ENCODE results near the gene PDCD11. TPM values are rescaled to one million over a fixed set of nuclear protein-coding genes. Genes with fewer than 3 reads are reported as not detected.
"Not testable (repeated sequence)": the region's sequence is repeated elsewhere in the genome, so short reads cannot be mapped to it uniquely, and the experiment has no call there.

Gene PDCD11
- total RNA-seq, 1 experiment from 2014 or later, result 33.7 TPM

DNA sequence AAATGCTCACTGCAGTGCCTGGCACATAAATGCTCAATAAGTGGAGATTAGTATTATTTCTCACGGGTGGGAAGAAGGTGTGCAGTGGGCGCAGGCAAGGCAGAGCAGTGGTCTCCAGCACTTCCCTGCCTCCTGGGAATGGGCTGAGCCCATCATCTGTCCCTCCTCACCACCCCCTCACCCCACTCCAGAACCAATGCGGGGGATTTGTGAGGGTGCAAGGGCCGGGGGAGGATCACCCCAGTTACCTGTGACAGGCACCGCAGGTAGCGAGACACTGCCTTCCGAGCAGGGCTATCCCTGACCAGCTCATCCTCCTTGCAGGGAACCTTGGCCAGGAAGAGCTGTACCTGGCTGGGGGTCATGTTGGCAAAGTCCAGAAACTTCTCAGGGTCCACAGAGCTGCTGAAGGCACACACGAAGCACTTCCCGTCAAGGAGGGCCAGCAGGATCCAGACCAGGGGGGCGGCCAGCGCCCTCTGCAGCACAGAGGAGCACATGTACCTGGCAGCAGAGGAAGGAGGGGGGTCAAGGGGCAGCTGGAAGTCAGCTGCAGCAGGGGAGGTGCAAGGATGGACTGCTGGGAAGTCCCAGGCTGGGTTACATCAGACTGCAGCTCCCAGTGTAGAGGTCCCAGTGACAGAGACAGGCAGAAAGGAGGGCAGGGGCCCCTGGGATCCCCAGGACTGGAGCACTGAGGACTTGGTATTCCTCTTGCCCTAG is 79.8 kb downstream of the PDCD11 start:
- peak; percentile 17 for DNase-seq (ENCODE audit: low spot score)

DNA sequence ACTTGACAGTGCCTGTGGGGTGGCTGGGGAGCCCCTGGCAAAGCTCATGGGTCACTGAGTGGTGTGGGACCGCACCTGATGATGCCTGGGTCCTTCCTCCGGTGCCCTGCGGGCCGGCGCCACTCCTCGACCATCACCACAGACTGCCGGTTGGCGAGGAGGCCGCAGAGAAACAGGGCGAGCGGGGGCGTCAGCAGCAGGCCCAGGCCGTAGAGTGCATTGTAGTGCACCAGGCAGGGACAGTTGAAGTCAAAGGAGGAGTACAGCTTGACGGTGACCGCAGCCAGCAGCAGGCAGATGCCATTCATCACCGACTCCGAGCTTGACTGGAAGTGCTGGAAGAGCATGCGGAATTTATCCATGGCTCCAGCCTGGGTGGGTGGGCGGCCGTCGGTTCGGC is 82.2 kb downstream of the PDCD11 start:
- no peak for DNase-seq (ENCODE audit: low spot score)

DNA sequence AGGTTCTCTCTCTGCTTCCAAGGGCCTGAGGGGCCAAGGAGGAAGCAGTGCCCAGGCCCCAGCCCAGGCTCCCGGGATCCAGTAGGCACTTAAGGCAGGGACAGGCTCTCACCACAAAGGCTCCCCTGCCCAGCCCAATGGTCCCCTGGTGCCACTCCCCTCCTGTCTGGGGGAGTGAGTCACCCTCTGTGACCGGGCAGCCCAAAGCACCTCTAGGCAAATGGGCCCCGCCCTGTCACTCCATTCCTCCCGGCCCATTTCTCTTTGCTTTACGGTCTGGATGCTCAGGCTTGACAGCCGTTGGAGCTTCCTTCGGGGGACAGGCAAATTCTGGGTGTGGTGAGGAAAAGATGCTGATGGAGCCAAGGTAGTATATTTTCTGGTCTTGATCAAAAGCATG is 82.7 kb downstream of the PDCD11 start, which contains the start of gene CALHM3:
Gene CALHM3, minus strand, starts transcription at position 106 of the 400 bp plus-strand sequence. CDS start 208 bp downstream, outside the sequence.
- peak; percentile 82 for DNase-seq (ENCODE audit: low spot score)

DNA sequence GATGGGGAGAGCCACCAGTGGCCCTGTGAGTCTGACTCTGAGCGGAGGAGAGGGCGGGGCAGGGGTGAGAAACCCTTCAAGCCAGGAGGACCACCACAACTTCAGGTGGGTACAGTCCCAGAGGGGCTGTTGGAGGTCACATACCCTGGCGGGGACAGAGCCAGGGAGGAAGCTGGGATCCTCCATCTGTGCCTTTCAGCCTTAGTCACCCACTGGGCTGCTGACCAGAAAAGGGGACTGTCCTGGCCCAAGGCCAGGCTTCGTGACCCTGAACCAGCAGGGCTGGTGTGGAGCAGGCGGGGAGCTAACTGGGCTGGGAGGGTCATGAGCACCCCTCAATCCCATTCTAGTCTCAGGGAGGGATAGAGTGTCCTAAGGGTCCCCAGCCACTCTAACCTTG is 84.1 kb downstream of the PDCD11 start:
- peak; percentile 29 for DNase-seq (ENCODE audit: low spot score)

DNA sequence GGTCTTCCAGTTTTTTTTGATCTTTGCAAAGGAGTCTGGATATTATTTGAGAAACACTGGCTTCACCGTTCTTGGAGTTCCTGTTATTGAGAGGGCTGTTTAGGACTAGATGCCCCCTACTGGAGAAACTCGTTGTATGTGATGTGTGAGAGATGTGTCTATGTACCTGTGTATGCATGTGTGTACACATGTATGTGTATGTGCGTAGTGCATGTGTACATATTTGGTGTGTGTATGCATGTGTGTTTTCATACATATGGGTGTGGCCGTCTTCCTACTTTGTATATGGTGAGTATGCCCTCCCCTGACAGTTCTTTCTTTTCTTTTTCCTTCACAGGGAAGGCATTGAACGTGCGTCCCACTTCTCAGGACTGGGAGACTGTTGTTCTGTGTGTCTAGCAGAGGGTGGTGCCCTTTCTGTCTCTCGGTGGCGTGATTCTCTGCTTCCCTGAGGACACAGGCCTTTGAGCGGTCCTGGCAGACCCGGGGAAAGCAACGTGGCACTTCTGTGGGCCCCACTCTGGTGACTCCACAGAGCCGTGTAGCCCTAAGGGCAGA is 85.6 kb downstream of the PDCD11 start:
- DNase-seq (ENCODE audit: low spot score), result peak; percentile 67

DNA sequence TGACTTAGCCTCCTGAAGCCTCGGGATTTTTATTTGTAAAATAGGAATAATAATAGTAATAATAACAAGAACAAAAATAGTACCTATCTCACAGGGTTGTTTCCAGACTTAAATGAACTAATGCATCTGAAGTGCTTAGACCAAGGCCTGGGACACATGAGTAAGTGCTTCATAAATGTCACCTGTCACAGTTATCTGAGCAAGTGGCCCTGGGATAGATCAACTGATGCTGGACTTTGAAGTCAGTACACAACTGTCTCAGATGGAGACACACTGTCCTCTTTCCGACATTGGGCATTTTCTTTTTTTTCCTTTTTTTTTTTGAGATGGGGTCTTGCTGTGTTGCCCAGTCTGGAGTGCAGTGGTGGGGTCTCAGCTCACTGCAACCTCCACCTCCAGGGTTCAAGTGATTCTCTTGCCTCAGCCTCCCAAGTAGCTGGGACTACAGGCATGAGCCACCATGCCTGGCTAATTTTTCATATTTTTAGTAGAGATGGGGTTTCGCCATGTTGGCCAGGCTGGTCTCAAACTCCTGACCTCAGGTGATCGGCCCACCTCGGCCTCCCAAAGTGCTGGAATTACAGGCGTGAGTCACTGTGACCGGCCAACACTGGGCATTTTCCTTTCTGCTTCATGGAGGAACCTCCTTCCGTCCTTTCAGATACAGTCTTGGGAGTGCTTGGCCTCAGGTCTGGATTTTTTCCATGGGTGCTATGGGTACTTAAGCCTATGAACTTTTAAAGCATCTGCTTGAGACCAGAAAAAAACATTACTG is 90.4 kb downstream of the PDCD11 start:
- DNase-seq (ENCODE audit: low spot score), result not testable (repeated sequence)

DNA sequence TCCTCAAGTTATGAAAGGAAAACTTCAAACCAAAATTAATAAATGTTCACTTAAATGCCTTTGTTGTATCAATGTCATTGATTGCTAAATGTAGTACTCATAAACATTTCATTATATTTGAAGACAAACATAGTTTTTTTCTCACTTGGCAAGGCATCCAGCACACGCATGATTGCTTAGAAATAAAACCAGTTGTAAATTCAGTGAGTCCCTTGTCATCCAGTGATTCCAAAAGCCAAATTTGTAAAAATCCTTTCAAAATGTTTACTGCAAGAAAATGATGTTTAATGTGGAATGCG is 90.9 kb downstream of the PDCD11 start:
- DNase-seq (ENCODE audit: low spot score), result no peak

DNA sequence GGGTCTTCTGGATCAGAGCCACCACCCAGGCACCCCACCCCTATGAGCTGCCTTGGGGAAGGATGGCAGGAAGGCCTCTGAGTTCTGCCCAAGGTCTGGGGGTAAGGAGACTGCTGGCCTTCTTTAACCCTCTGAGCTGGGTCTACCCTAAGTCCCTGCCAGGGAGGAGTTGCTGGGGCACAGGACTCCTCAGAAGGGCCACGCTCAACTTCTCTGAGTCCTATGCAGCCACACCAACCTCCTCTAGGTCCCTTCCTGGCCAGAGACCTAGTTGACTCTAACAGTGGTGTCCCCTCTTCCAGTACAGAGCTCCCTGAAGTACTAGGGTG is 94.5 kb downstream of the PDCD11 start:
- no peak for DNase-seq (ENCODE audit: low spot score)

DNA sequence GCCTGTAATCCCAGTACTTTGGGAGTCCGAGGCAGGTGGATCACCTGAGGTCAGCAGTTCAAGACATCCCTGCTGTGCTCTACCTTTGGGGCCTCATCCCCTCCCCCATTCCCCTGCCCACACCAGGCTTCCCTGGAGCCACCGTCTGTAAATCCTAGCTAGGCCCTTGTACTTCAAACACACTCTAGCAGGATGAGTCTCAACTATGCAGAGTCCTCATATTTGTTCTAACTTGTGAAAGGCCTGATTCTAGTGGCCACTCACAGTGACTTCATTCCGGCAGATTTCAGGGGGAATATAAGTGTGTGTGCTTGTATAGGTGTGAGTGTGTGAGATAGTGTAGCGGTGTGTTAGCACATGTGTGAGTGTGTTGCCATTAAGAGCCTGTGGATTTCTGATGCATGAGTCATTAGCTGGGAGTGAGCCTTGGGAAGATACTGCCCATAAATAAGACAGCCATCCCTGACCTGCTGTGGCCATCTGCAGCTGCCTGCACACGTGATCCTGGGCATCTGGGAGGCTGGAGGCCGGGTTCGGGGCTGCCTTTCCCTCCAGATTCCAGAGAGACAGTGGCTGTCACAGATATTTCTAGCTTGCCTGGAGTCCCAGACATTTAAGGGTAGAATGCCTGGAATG is 95.4 kb downstream of the PDCD11 start:
- DNase-seq (ENCODE audit: low spot score), result peak; percentile 96

DNA sequence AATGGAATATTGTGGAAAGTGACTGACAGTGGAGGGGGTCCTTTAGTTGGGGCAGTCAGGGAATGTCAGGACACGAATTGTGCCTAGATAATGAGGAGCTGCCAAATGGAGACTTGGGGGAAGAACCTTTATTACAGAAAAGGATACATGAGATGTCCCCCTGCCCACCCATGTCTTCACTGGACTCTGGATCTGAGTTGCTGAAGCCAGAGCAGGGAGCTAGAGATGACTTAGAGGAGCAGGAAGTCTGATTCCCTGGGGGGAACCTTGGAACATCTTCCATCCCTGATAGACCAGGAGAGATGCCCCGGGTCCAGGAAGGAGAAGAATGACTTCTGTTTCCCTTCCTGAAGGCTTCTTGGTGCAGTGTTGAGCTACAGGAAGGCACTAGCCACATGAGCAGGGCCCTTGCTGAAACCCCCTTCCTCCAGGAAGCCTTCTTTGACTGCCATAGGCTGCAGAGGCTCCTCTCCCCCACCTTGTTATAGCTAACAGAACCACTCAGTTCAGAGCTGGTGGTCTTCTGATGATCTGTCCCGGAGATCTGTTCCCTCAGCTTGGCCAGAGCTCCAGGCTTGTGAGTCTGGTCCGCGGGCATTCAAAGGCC is 96.3 kb downstream of the PDCD11 start:
- no peak for DNase-seq (ENCODE audit: low spot score)

GRCh38 chr10:103493362-103493915 is 97.0 kb downstream of the PDCD11 start, which contains the start of gene NEURL1:
Gene NEURL1, plus strand, starts transcription at chr10:103493705. Its CDS starts 683 bp downstream, at chr10:103494388.
- DNase-seq (ENCODE audit: low spot score), result no peak

DNA sequence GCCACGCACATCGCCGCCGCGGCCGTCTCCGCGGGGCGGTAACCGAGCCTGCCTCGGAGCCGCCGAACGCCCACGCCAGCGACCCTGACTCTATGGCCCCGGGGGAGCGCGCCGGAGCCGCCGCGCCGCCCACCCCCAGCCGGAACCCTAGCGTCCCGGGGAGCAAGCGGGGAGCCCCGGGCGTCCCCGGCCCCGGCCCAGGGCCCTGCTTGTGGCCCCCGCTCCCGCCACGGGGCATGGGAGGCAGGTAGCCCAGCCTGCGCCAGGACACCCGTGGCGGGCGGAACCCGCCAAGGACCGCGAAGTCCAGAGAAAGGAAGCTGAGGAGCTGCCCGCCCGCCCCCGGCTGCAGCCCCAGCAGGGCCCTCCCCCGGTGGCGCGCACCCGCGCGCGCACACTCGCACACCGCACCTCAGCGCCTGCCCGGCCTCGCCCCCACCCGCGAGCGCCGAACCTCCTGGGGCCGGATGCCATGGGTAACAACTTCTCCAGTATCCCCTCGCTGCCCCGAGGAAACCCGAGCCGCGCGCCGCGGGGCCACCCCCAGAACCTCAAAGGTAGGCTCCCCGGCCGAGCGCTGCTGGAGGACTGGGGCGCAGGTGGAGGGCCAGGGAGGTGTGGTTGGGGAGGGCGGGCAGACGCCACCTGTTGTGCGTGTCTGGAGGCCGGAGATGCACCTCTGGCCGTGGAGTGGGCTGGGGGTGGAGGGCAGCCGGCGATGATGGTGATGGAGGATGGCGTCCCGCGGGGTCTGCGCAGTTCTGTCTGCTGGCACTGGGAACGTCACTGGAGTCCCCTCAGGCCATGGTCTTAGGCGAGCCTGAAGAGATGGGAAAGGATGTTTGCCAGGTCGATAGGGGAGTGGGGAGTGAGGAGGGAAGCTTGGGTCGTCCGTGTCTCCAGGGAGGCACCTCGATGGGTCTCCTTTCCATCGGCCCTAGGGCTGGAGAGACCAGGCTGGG is 97.8 kb downstream of the PDCD11 start:
- DNase-seq (ENCODE audit: low spot score), result no peak

GRCh38 chr10:103495321-103495720 is 98.9 kb downstream of the PDCD11 start:
- DNase-seq (ENCODE audit: low spot score), result no peak

Other genes with a start within 250 kb of the PDCD11 start
- 96.1 and 135 TPM in 2 replicates for gene NT5C2, start 203.4 kb upstream of the PDCD11 start, total RNA-seq (2014; rRNA removed; shearing (Covaris generic))
- gene RPEL1, start 150.7 kb upstream of the PDCD11 start, total RNA-seq (2014; rRNA removed; shearing (Covaris generic)), result 0.05 and 0.17 TPM in 2 replicates
- not detected in 2 replicates for gene INA, start 119.5 kb upstream of the PDCD11 start, total RNA-seq (2014; rRNA removed; shearing (Covaris generic))
- 42.0 and 42.8 TPM in 2 replicates for gene PCGF6, start 45.5 kb upstream of the PDCD11 start, total RNA-seq (2014; rRNA removed; shearing (Covaris generic))
- gene TAF5, start 28.6 kb upstream of the PDCD11 start, total RNA-seq (2014; rRNA removed; shearing (Covaris generic)), result 11.7 and 13.4 TPM in 2 replicates
- 854 and 1,006 TPM in 2 replicates for gene ATP5MK, start 151 bp upstream of the PDCD11 start, total RNA-seq (2014; rRNA removed; shearing (Covaris generic))
- gene CALHM2, start 55.7 kb downstream of the PDCD11 start, total RNA-seq (2014; rRNA removed; shearing (Covaris generic)), result 24.5 and 26.0 TPM in 2 replicates
- gene CALHM1, start 62.3 kb downstream of the PDCD11 start, total RNA-seq (2014; rRNA removed; shearing (Covaris generic)), result not detected in 2 replicates
- 4.7 and 4.8 TPM in 2 replicates for gene CALHM3, start 82.6 kb downstream of the PDCD11 start, total RNA-seq (2014; rRNA removed; shearing (Covaris generic))
- gene NEURL1, start 97.1 kb downstream of the PDCD11 start, total RNA-seq (2014; rRNA removed; shearing (Covaris generic)), result 0.17 TPM in 1 of 2 replicates, not detected in the other

Data from A172 (cell line).